GM21717 (cell line): ENCODE data around the gene ENTR1.

Source experiments
- ATAC-seq: cut with Tn5 transposase; IDR thresholded peaks from one replicate; pipeline ENCODE4 v1.9.1; 2021; ENCODE audit warnings: mild to moderate bottlenecking, moderate library complexity; ENCODE audit not compliant: unreplicated experiment

Gene ENTR1, protein sequence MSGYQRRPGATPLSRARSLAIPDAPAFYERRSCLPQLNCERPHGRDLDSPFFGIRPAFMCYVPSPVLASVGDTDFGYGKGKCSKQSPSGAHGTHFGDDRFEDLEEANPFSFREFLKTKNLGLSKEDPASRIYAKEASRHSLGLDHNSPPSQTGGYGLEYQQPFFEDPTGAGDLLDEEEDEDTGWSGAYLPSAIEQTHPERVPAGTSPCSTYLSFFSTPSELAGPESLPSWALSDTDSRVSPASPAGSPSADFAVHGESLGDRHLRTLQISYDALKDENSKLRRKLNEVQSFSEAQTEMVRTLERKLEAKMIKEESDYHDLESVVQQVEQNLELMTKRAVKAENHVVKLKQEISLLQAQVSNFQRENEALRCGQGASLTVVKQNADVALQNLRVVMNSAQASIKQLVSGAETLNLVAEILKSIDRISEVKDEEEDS

DNA sequence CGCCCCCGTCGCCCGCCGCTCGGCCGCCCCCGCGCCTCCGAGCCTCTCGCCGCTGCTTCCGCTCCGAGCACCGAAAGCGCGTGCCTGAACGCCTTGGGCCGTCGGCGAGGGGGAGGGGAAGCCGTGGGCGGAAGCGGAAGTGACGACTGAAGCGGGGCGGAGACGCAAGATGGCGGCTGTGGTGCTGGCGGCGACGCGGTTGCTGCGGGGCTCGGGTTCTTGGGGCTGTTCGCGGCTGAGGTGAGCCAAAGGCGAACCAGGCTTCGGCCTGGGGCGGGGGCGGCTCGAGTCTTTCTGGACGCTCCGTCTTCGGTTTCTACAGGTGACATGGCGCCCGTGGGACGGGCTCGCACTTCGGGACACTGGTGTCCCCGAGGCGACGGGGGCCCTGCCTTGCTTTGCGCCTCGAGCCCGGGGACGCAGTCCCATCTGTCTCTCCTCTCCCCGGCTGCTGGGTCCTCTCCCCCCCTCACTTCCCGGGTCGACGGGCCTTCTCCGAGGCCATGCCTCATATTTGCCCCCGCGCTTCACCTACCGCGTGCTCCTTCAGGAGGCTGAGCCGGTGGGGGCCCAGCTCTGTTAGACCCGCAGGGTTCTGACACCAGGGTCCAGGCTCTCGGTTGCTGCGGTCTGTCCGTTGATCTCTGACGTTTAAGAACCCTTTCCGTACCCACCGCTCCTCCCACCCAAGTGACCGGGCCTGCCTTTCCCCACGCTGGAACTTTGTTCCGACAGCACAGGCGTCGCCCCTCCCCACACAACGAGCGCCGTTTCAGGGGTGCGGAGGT, at the start of gene ENTR1, which contains the start of gene PMPCA:
TSS of gene ENTR1 (minus strand) at position 115 of the 788 bp plus-strand sequence. CDS start 217 bp downstream, outside the sequence.
TSS of gene PMPCA (plus strand) at position 159 of the 788 bp plus-strand sequence. CDS start at position 170, 11 bp downstream.
- ATAC-seq, result peak; percentile 66

DNA sequence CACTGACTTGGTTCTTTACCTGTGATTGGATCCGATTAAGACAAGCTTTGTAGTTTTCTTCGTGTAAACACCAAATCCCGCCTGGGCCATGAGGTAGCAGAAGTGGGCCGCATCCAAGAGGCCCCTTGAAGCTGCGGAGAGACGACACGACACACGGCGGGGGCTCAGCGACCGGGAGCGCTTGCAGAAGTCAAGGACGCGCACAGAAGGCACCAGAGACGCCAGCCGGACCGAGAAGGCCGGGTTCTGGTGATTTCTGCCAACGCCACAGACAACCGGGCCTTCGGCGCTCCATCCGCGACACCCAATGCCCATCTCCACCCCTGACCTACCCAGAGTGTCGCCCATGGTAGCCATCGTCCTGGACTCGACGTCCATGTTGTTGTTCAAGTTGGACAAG, 49.0 kb upstream of the ENTR1 start:
- ATAC-seq, result no peak

DNA sequence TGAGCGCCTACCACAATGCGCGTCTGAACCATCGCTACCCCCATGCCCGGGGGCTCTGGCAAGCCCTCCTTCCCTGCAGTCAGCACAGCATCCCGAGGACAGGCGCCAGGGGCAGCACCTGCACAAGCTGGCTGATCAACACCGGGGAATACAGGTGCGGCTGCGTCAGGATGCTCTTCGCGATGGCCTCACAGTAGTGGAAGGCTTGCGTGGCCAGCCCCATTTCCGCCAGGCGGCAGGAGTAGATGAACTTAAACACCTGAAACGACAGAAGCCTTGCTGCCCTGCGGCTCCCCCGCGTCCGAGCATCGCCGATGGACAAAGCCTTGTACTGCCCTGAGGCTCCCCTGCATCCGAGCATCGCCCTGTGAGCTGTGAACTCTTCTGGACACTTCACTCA, 46.9 kb upstream of the ENTR1 start:
- ATAC-seq, result no peak

DNA sequence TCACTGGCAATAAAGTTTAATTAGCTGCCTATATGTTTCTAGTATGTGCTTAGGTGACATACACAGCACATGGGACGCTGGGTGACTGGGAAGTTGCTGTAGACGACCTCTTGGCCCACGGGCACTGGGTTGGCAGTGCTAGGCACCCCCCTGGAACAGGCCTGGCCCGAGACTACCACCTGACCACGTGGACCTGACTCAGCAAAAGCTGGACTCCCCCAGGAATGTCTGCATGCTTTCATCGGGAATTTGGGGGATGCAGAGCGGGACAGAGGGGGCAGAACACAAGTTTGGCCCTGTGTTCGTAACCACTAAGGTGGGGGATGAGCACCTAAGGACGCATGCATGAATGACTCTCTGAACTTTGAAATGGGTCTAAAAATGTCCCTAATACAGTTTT, 45.8 kb upstream of the ENTR1 start:
- ATAC-seq, result no peak

DNA sequence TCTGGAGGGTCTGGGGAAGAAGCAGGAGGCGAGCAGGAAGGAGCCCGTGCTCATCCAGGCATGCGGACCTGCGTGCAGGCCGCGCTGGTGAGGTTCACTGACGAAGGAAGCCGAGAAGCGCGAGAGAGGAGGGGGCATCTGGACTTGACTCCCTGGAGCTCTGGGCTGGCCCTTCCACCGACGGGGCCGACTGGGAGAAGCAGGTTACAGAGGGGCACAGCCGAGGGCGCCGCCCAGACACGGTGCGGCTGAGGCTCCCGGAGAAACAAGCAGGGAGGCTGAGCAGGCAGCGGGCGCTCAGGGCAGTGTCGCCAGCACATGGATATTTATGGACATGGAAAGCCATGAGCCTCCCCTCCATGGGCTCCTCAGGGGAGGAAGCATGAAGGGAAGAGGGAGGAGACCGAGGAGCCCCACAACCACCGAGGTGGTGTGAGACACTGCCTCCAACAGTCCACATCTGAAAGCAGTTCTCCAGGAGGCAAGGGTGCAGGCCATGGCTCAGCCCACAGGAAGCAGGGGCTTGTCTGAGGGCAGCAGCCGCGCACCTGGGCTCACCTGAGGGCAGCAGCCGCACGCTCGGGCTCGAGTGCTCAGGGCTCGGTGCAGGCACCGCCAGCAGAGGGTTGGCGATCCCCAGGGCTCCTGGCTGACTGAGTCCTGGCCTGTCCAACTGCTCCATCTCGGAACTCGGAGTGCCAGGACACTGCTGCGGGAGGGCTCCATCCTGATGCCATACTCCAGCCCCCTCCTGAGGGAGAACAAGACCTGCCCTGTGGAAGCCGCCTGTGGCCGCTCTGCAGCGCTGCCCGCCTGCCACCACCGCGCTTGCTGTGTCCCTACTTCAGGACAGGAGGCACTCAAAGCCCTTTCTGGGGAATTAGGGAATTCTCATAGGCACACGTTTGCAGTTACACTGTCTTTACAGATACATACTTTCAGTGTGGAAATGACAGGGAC, 44.9 kb upstream of the ENTR1 start:
- no peak for ATAC-seq

DNA sequence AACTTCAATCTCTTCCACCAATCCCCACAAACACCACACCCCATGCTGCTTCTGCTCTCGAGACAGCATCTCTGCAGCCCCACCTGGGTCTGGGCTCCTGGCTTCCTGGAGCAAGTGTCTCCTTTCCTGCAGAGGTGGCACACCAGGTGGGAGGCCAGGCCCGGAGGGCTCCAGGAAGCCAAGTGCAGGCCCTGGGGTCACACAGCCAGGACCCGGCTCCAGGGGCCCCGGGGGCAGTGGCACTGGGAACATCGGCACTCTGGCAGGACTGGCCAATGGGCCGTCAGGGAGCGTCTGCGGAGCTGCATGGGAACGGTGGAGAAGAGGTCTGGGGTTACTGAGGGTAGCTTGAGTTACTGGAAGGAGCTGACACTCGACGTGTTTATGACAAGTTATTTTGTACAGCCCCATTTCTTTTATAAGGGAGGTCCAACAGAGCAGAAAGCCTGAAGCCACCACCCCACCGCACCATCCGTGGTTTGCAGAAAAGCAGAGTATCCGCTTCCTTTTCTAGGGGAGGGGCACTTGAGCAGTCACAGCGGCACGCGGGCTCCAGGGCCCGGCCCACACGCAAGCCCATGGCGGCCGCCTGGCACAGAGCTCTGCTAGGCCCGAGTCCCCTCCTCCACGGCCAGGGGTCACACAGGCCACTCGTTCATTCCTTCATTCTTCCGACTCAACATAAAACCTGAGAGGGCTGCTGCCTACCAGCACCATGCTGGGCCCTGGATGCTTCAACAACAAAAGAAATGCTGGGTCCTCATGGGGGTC, 43.8 kb upstream of the ENTR1 start:
- no peak for ATAC-seq

DNA sequence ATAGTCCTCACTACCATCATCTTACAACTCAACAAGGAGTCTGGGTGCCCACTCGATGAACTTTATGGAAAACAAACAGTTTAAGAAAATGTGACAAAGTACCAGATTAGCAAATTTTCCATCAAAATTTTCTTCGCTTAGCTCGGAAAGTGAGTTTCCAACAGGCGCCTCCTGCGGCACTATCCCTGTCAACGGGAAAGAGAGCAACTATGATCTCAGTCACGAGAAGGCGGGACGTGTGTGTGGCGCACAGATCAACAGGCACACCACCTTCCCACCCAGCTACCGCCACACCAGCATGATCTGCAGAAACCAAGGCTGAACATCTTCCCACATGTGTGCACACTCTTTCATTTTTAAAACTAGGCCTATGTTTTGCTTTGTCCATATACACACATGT, 42.9 kb upstream of the ENTR1 start:
- ATAC-seq, result no peak

DNA sequence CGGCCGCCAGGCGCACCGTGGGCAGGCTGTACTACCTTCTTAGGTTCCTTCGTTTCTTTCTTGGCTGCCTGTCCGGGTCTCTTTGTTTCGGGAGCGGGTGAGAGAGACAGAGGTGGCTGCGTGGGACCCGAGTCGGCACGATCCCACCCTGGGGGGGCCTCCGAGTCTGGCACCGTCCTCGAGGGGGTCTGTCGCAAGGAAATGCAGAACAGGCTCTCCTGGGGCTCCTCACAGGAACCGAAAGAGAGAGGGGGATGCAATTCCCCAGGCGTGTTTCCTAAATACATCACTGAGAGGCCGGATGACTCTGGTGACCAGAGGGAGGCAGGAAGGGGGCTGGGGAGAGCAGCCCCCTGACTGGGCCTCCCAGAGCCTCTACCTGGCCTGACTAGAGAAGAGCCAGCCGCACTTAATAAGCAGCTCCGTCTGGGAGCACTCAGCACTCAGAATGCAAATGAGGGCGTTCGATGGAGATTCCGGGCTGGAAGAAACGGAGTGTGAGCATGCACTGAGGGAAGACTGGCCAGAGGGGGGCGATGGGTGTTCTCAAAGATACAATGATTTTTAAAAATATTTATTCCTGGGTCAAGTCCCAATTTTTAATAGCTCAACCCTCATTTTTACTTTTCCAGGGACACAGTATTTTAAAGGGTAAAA, 40.9 kb upstream of the ENTR1 start:
- ATAC-seq, result no peak

DNA sequence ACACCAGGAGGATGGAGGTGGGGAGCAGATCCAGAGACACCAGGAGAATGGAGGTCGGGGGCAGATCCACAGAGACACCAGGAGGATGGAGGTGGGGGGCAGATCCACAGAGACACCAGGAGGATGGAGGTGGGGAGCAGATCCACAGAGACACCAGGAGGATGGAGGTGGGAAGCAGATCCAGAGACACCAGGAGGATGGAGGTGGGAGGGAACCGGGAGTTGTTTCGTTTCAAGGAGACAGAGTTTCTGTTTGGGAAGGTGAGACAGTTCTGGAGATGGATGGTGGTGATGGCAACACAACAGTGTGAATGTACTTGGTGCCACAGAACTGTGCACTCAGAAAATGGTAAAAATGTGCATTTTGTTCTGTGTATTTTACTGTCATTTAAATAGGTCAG, 38.2 kb upstream of the ENTR1 start:
- ATAC-seq, result no peak

DNA sequence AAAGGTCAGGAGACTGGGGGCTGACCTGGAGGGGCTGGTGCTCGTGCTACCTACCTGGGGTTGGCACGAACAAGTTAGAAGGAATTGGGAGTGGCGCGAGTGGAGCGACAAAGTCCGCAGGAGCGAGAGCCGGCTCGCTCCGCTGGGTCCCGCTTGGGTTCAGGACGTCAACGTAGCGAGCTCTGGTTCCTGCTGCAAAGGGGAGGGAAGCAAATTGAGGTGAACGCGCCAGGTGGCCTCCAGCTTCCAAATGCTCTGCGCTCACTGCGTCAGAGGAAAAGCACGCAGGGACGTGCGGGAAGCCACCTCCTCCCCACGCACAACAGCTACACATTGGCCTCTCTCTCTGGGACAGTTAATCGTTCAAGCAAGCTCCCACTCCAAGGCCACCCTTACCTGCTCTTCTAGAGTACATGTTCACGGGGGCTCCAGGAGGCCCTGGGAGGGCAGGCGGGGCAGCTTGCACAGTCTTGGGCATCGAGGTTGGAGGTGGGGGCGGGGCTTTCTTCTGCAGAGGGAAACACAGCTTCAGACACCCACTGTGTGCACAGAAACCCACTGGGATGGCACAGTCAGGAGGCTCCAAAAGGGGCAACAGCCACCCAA, 36.9 kb upstream of the ENTR1 start:
- ATAC-seq, result no peak

DNA sequence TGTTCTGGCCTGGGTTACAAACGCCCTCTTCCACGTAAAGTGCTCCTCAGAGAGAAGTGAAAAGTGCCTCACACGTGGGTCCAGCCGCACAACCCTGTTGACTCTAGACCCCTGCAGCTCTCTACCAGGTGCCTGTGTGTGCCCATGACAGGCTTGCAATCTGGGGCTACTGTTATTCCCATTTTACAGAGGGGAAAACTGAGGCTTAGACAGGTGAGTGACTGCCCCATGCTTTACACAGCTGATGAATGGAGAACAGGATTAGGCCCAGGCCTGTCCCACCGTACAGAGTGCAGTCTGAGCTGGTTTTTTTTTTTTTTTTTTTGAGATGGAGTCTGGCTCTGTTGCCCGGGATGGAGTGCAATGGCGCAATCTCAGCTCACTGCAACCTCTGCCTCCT, 35.4 kb upstream of the ENTR1 start:
- ATAC-seq, result no peak

DNA sequence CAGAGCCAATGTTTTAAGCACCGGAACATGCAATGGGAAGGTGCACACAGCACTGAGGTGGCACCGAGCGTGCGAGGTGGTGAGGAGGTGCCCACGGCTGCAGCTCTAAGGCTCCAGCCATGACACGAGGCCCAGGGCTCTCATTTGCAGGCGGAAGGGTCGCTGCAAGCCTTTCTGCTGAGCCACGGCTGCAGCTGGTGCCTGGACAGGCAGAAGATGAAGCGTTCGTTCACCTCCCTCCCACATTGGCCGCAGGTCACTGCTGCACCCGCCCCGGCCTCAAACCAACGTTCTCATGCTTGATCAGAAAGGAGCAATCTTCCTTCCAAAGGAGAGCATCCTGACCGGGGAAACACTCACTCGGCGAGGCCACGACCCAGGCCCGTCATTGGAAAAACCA, 33.7 kb upstream of the ENTR1 start:
- ATAC-seq, result no peak

DNA sequence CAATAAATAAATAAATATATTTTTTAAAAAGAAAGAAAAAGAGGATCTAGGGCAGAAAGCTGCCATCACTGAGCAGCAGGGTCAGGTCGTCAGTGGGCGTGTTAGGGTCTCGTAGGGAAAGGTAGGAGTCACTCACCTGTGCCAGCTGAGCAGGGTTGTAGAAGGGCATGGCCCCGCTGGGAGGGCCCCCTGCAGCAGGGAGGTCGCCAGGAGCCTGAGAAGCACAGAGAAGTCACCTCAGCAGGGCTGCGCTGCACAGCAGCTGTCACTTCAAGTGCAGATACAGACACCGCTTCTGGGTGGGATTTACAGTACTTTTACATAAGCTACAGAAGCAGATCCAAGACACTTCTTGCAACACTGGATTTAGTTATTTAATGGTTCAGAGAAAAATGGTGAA, 33.3 kb upstream of the ENTR1 start:
- no peak for ATAC-seq

DNA sequence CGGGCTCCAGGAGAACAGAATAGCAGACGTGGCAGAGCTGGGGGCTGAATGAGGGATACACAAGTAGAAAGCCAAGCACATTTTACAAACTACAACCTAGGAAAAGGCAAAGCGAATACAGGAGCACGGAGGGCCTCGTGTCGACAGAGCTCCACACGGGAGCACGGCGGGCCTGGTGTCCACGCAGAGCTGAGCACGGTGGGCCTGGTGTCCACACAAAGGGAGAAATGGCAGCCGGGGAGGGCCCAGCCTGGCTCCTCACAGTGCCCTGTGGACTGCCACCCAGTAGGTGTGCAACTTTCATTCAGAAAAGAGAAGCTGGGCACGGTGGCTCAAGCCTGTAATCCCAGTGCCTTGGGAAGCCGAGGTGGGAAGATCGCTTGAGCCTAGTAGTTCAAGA, 32.7 kb upstream of the ENTR1 start:
- no peak for ATAC-seq

DNA sequence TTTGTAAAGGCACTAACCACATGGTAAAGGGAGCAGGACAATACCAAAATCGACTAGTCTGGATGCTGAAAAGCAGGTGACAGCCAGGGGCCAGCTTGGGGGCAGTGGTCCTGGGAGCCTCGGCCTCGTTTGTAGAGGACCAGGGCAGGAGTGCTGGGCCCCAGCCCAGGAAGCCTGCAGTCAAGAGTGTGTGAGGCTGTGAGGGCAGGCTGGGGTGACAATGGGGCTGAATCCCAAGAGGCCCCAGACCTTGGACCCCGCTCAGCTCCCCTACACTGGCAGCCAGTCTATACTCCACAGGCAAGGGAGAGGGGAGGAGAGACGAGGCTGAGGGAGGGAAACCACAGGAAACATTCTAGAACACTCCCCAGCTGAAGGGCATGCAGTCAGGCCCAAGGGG, 31.9 kb upstream of the ENTR1 start:
- ATAC-seq, result no peak

DNA sequence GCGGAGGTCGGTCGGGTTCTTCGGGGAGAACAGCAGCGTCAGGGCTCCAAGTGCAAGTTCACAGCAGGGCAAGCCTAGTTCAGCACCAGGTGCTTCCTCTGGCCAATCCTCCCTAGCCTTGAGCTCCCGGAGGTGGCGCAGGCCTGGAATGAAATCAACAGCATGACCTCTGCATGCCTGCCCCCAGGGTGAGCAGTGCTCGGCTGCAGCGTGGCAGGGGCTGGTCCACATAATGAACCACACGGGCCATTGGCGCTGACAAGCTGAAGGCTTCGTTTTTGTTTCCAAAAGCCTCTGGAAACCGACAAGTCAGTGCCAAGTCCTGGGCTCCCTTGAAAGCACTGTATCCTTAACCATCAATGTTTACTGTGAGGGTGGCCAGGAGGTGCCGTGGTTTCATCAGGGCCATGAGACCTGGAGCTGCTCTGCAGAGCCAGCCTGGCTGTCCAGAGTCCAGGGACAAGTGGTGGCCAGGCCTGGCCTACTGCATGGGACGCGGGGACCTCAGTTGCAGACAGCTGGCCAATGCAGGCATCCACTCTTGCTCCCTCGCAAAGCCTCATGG, 31.3 kb upstream of the ENTR1 start:
- ATAC-seq, result no peak

DNA sequence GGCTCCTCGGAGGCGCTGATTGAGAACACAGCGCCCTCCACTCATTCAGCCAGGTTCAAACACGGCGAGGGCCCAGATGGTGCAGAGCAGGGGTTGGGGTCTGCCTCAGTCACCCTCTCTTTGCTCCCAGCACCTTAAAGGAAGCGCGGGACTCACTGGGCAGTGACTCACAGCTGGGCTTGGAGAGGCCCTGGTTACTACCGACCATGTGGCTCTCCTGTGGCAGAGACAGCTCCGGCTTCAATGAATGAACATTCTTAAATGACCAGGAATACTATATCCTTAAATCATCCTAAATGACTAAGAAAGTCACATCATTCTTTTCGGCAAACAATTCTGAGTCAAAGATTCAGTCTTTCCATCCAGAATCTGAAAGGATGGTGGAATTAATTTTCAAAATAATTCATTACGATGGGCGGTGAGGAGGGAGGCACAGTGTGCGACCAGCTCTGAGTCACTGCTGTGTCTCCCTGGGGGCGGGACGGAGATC, 30.8 kb upstream of the ENTR1 start:
- no peak for ATAC-seq

DNA sequence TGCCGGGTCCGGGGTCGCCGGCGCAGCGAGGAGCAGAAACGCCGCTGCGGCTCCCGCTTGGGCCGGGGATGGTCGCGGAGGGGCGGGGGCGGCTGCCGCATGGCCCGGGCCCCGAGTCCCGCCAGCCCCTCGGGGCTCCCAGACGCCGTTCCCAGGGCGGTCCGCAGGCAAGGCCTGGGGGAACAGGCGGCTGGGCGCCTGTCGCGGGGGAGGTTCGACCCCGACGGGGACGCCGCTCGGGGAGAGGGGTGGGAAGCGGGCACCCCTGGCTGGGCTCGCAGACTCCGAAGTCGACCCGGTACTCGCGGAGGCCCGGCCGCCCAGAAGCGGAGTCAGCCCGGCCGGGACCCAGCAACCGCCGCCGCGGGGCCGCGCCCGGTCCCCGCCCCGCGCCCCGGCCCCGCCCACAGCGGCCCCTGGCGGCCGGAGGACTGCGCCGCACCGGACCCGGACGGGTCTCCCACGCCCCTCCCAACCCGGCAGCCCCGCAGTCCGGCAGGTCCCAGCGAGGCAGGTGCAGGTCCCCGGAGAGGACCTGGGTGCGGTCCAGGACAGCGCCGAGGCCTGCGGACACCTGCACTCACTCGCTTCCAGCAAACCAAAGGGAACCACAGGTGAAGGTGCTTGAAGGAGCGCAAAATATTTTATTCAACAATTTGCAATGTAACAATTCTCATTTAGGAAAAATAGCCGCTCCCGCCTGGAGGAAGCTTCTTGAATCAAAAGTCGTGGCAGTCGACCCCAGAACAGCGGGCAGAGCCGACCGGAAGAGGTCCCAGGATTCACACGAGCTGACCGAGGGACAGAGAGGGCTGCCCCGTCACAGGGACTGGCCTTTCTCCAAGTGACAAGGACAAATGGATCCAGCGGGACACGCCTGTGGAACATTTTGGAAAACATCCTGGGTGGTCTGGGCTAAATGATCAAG, 29.3 kb upstream of the ENTR1 start, which contains the start of gene INPP5E:
TSS of gene INPP5E (minus strand) at position 365 of the 928 bp plus-strand sequence. CDS start 426 bp downstream, outside the sequence.
- ATAC-seq, result peak; percentile 56
